ENCODE results near the gene GABRP. TPM values are rescaled to one million over a fixed set of nuclear protein-coding genes. Genes with fewer than 3 reads are reported as not detected.

The GABRP gene
- total RNA-seq, 4 donors from 2014 or later, result not detected

- H3K27me3 ChIP-seq, result no peaks in the 10 kb centered on the region
- in situ Hi-C loops (cut with MboI; ENCODE audit: low sequenced_read_pairs in 4 of 4) (no loop called here), intact Hi-C loops (cut with DNase I; ENCODE audit: low total_unique reads) (no loop called here)
- no peak for ATAC-seq
- TF ChIP-seq POLR2A (IDR thresholded peaks at IDR 0.05) (no peak), CTCF (IDR thresholded peaks at IDR 0.05 in 4 of 5, conservative IDR thresholded peaks at IDR 0.05 in 1 of 5) (no peak)
- H3K36me3 ChIP-seq, result no peaks in the 10 kb centered on the region
- no peak overlapping the region for H3K27ac ChIP-seq
- peaks cover 0 to 2% of the 10 kb centered on the region in 2 donors for H3K4me1 ChIP-seq
- no peak overlapping the region for H3K4me3 ChIP-seq
- DNase-seq, result no peak
- H3K9me3 ChIP-seq, result no peaks in the 10 kb centered on the region
Measured at GRCh38 chr5:170785416-170785815, 1.9 kb downstream of the GABRP start.

- in situ Hi-C loops (cut with MboI; ENCODE audit: low sequenced_read_pairs in 4 of 4), result no loop called here
- no peak for ATAC-seq
Measured at GRCh38 chr5:170787216-170787615, 3.7 kb downstream of the GABRP start.

DNA sequence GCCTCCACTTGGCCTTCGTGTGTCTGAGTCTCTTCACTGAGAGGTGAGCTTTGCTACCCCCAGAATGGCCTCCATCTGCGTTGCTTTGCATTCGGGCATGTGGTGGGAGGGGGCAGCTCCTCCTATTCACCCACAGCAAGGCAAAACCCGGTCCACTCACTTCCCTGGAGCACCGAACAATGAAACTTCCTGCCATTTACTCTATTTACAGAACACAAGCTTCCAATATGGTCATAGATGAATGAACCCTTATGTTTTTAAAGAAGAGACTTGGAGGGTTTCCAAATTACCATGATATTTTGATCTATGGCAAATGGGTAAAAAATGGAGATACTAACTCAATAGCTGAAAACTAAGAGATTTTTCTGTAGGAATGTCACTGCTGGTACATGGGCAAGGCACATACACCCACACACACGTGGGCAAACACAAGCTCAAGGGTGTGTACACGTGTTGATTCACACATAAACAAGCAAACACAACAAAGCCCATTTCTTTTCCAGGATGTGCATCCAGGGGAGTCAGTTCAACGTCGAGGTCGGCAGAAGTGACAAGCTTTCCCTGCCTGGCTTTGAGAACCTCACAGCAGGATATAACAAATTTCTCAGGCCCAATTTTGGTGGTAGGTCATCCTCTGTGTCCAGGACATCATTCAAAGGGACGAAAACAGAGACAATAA, 5.2 kb downstream of the GABRP start:
- H3K27ac ChIP-seq, result peak overlapping the region in 2 of 4 donors; percentile 29 to 46
- H3K9me3 ChIP-seq, result no peaks in the 10 kb centered on the region
- DNase-seq, result no peak
- H3K4me1 ChIP-seq, result peaks cover 0 to 2% of the 10 kb centered on the region in 2 donors
- no peak for ATAC-seq
- no peaks in the 10 kb centered on the region for H3K27me3 ChIP-seq
- TF ChIP-seq CTCF (IDR thresholded peaks at IDR 0.05 in 4 of 5, conservative IDR thresholded peaks at IDR 0.05 in 1 of 5) (no peak), POLR2A (IDR thresholded peaks at IDR 0.05) (no peak)
- no peak overlapping the region for H3K4me3 ChIP-seq
- intact Hi-C loops (cut with DNase I; ENCODE audit: low total_unique reads), result no loop called here
- no peaks in the 10 kb centered on the region for H3K36me3 ChIP-seq
- in situ Hi-C loops (cut with MboI; ENCODE audit: low sequenced_read_pairs in 4 of 4), result no loop called here

More at GRCh38 chr5:170787216-170787615, 3.7 kb downstream of the GABRP start:
- DNase-seq, result no peak
- TF ChIP-seq CTCF (IDR thresholded peaks at IDR 0.05 in 4 of 5, conservative IDR thresholded peaks at IDR 0.05 in 1 of 5), result no peak
- Histone ChIP-seq H3K36me3 (no peaks in the 10 kb centered on the region), H3K4me1 (peaks cover 0 to 2% of the 10 kb centered on the region in 2 donors), H3K4me3 (no peak overlapping the region), H3K27me3 (no peaks in the 10 kb centered on the region), H3K9me3 (no peaks in the 10 kb centered on the region), H3K27ac (no peak overlapping the region)
- intact Hi-C loops (cut with DNase I; ENCODE audit: low total_unique reads), result no loop called here

GRCh38 chr5:170791325-170791954, 7.9 kb downstream of the GABRP start:
- Histone ChIP-seq H3K9me3 (no peaks in the 10 kb centered on the region), H3K27me3 (no peaks in the 10 kb centered on the region), H3K4me1 (peaks cover 0 to 2% of the 10 kb centered on the region in 2 donors), H3K4me3 (no peak overlapping the region), H3K36me3 (no peaks in the 10 kb centered on the region), H3K27ac (no peak overlapping the region)
- peak in 2 of 5 experiments; percentile 37 to 49 for TF ChIP-seq CTCF (IDR thresholded peaks at IDR 0.05 in 4 of 5, conservative IDR thresholded peaks at IDR 0.05 in 1 of 5)
- no peak for TF ChIP-seq POLR2A (IDR thresholded peaks at IDR 0.05)
- in situ Hi-C loops (cut with MboI; ENCODE audit: low sequenced_read_pairs in 4 of 4), result no loop called here
- no peak for DNase-seq
- ATAC-seq, result no peak
- intact Hi-C loops (cut with DNase I; ENCODE audit: low total_unique reads), result loop anchor here (1.0 kb wide), 1 partner anchor 47 kb away; no protein-coding TSS in a partner anchor

Data from gastrocnemius medialis (tissue), 4 donors.